ENCODE data around the gene CDK5RAP3.
A peak's percentile ranks its signal among the peaks of the same experiment; 100 is the strongest.
"Not testable (repeated sequence)": the region's sequence is repeated elsewhere in the genome, so short reads cannot be mapped to it uniquely, and the experiment has no call there.

The CDK5RAP3 gene

GRCh38 chr17:47934856-47935255 lies 36.1 kb upstream of the CDK5RAP3 start:
- no peak for DNase-seq (ENCODE audit: low read depth, low spot score)
- TF ChIP-seq POLR2AphosphoS5 (IDR thresholded peaks at IDR 0.05; ENCODE audit: borderline replicate concordance, low read depth, low read length) (no peak), EZH2 (IDR thresholded peaks at IDR 0.05) (no peak), FOXP2 (optimal IDR thresholded peaks at IDR 0.05; ENCODE audit: control extremely low read depth, extremely low read length, insufficient read depth) (no peak)
- no peak overlapping the region for H3K9ac ChIP-seq (ENCODE audit: insufficient read length)
- no peaks in the 10 kb centered on the region for H3K9me3 ChIP-seq (ENCODE audit: low read depth, low read length)
- H3K36me3 ChIP-seq (ENCODE audit: insufficient read depth, low read length): no peaks in the 10 kb centered on the region
- H3K4me3 ChIP-seq: no peak overlapping the region
- no peak overlapping the region for H3K27ac ChIP-seq

- DNase-seq (ENCODE audit: low read depth, low spot score); H3K36me3 ChIP-seq (ENCODE audit: insufficient read depth, low read length); H3K9me3 ChIP-seq (ENCODE audit: low read depth, low read length); H3K4me3 ChIP-seq; H3K9ac ChIP-seq (ENCODE audit: insufficient read length); H3K27ac ChIP-seq: not testable (repeated sequence)
These were observed 35.4 kb upstream of the CDK5RAP3 start for GRCh38 chr17:47935468-47935867.

- Histone ChIP-seq H3K9ac (ENCODE audit: insufficient read length) (no peak overlapping the region), H3K36me3 (ENCODE audit: insufficient read depth, low read length) (no peaks in the 10 kb centered on the region), H3K27ac (no peak overlapping the region), H3K9me3 (ENCODE audit: low read depth, low read length) (no peaks in the 10 kb centered on the region), H3K4me3 (no peak overlapping the region)
- no peak for TF ChIP-seq POLR2AphosphoS5 (IDR thresholded peaks at IDR 0.05; ENCODE audit: borderline replicate concordance, low read depth, low read length)
- no peak for TF ChIP-seq EZH2 (IDR thresholded peaks at IDR 0.05)
- no peak for TF ChIP-seq FOXP2 (optimal IDR thresholded peaks at IDR 0.05; ENCODE audit: control extremely low read depth, extremely low read length, insufficient read depth)
- no peak for DNase-seq (ENCODE audit: low read depth, low spot score)
These were observed 35.0 kb upstream of the CDK5RAP3 start for GRCh38 chr17:47935961-47936360.

- Histone ChIP-seq H3K36me3 (ENCODE audit: insufficient read depth, low read length) (no peaks in the 10 kb centered on the region), H3K9me3 (ENCODE audit: low read depth, low read length) (no peaks in the 10 kb centered on the region), H3K9ac (ENCODE audit: insufficient read length) (no peak overlapping the region), H3K4me3 (no peak overlapping the region), H3K27ac (no peak overlapping the region)
- DNase-seq (ENCODE audit: low read depth, low spot score): no peak
- TF ChIP-seq EZH2 (IDR thresholded peaks at IDR 0.05) (no peak), POLR2AphosphoS5 (IDR thresholded peaks at IDR 0.05; ENCODE audit: borderline replicate concordance, low read depth, low read length) (no peak), FOXP2 (optimal IDR thresholded peaks at IDR 0.05; ENCODE audit: control extremely low read depth, extremely low read length, insufficient read depth) (no peak)
These were observed 33.0 kb upstream of the CDK5RAP3 start for GRCh38 chr17:47937941-47938340.

GRCh38 chr17:47941246-47942095 lies 29.4 kb upstream of the CDK5RAP3 start, which contains the start of gene PNPO:
TSS of gene PNPO (plus strand) at chr17:47941571. CDS start at chr17:47941676, 105 bp downstream.
- H3K4me3 ChIP-seq: peak within 1 kb of the TSS; percentile 87
- H3K9ac ChIP-seq (ENCODE audit: insufficient read length): peak within 1 kb of the TSS; percentile 83
- 0 out of 2 replicates have a peak within 1 kb of the TSS, but pooled peaks have one; percentile 12 for H3K27ac ChIP-seq
- no peaks in the 10 kb centered on the region for H3K9me3 ChIP-seq (ENCODE audit: low read depth, low read length)
- DNase-seq (ENCODE audit: low read depth, low spot score): peak; percentile 88
- TF ChIP-seq POLR2AphosphoS5 (IDR thresholded peaks at IDR 0.05; ENCODE audit: borderline replicate concordance, low read depth, low read length) (peak; percentile 61; the same call in 1 of the 2 replicates), EZH2 (IDR thresholded peaks at IDR 0.05) (no peak)
- H3K36me3 ChIP-seq (ENCODE audit: insufficient read depth, low read length): no peaks in the 10 kb centered on the region; the same call in 1 of the 2 replicates

- H3K9me3 ChIP-seq (ENCODE audit: low read depth, low read length): no peaks in the 10 kb centered on the region
- peak overlapping the region; percentile 83 for H3K9ac ChIP-seq (ENCODE audit: insufficient read length)
- no peak overlapping the region for H3K27ac ChIP-seq
- H3K36me3 ChIP-seq (ENCODE audit: insufficient read depth, low read length): no peaks in the 10 kb centered on the region; the same call in 1 of the 2 replicates
- no peak for DNase-seq (ENCODE audit: low read depth, low spot score)
- TF ChIP-seq EZH2 (IDR thresholded peaks at IDR 0.05) (no peak), POLR2AphosphoS5 (IDR thresholded peaks at IDR 0.05; ENCODE audit: borderline replicate concordance, low read depth, low read length) (no peak), FOXP2 (optimal IDR thresholded peaks at IDR 0.05; ENCODE audit: control extremely low read depth, extremely low read length, insufficient read depth) (no peak)
- peak overlapping the region; percentile 87 for H3K4me3 ChIP-seq
These were observed 28.8 kb upstream of the CDK5RAP3 start for GRCh38 chr17:47942096-47942510.

- DNase-seq (ENCODE audit: low read depth, low spot score): no peak
- Histone ChIP-seq H3K36me3 (ENCODE audit: insufficient read depth, low read length) (no peaks in the 10 kb centered on the region; the same call in 1 of the 2 replicates), H3K4me3 (peak overlapping the region; percentile 87), H3K9ac (ENCODE audit: insufficient read length) (no peak overlapping the region), H3K9me3 (ENCODE audit: low read depth, low read length) (no peaks in the 10 kb centered on the region), H3K27ac (no peak overlapping the region)
- TF ChIP-seq FOXP2 (optimal IDR thresholded peaks at IDR 0.05; ENCODE audit: control extremely low read depth, extremely low read length, insufficient read depth) (no peak), EZH2 (IDR thresholded peaks at IDR 0.05) (no peak), POLR2AphosphoS5 (IDR thresholded peaks at IDR 0.05; ENCODE audit: borderline replicate concordance, low read depth, low read length) (no peak)
These were observed 28.3 kb upstream of the CDK5RAP3 start for GRCh38 chr17:47942568-47942967.

GRCh38 chr17:47945080-47945479 lies 25.8 kb upstream of the CDK5RAP3 start:
- no peak for DNase-seq (ENCODE audit: low read depth, low spot score)
- Histone ChIP-seq H3K27ac (no peak overlapping the region), H3K36me3 (ENCODE audit: insufficient read depth, low read length) (no peaks in the 10 kb centered on the region; the same call in 1 of the 2 replicates)

More at GRCh38 chr17:47945080-47945479, 25.8 kb upstream of the CDK5RAP3 start:
- no peak overlapping the region for H3K9ac ChIP-seq (ENCODE audit: insufficient read length)
- no peak for TF ChIP-seq EZH2 (IDR thresholded peaks at IDR 0.05)
- TF ChIP-seq FOXP2 (optimal IDR thresholded peaks at IDR 0.05; ENCODE audit: control extremely low read depth, extremely low read length, insufficient read depth): no peak
- TF ChIP-seq POLR2AphosphoS5 (IDR thresholded peaks at IDR 0.05; ENCODE audit: borderline replicate concordance, low read depth, low read length): no peak
- no peaks in the 10 kb centered on the region for H3K9me3 ChIP-seq (ENCODE audit: low read depth, low read length)
- no peak overlapping the region for H3K4me3 ChIP-seq

All from SK-N-MC (cell line).